Activated CD8-positive, alpha-beta T cell treated with anti-CD3 and anti-CD28 coated beads for 36 hours (primary cell): ENCODE results near the gene EEF1A2. TPM values are rescaled to one million over a fixed set of nuclear protein-coding genes. Genes with fewer than 3 reads are reported as not detected.
A peak's percentile ranks its signal among the peaks of the same experiment; 100 is the strongest.

ENCODE experiments used
- ATAC-seq: fragments of 200-7000 bp; cut with Tn5 transposase; one replicate; pipeline ENCODE4 v1.10.0; 2021; ENCODE audit warnings: mild to moderate bottlenecking, moderate library complexity
- CTCF ChIA-PET: fragments of 350-600 bp; sonication (Branson Sonifier 250); formaldehyde crosslinking; loops from one replicate; lab custom pipeline; 2021; ENCODE audit warnings: antibody characterized with exemption; lab: Charles Lee
- POLR2A ChIA-PET: fragments of 350-600 bp; sonication (Branson Sonifier 250); formaldehyde crosslinking; loops from one replicate; lab custom pipeline; 2021; ENCODE audit warnings: antibody characterized with exemption; lab: Charles Lee
- DNase-seq: peaks from one replicate; pipeline ENCODE4 v3.0.0-alpha.2; 2020
- H3K27ac Mint-ChIP-seq: one replicate; pipeline ENCODE4 v1.8.0; 2021; ENCODE audit warnings: mild to moderate bottlenecking, mixed read lengths
- H3K27me3 Mint-ChIP-seq: one replicate; pipeline ENCODE4 v1.8.0; 2021; ENCODE audit warnings: mixed read lengths
- H3K36me3 Mint-ChIP-seq: one replicate; pipeline ENCODE4 v1.8.0; 2021; ENCODE audit warnings: low read depth, mixed read lengths
- H3K4me1 Mint-ChIP-seq: one replicate; pipeline ENCODE4 v1.8.0; 2021; ENCODE audit warnings: low read depth, mixed read lengths
- H3K4me3 Mint-ChIP-seq: one replicate; pipeline ENCODE4 v1.8.0; 2021; ENCODE audit warnings: mild to moderate bottlenecking, moderate library complexity, mixed read lengths
- H3K9me3 Mint-ChIP-seq: one replicate; pipeline ENCODE4 v1.8.0; 2021; ENCODE audit warnings: mixed read lengths
- intact Hi-C: fragments of 100-400 bp; cut with micrococcal nuclease; formaldehyde crosslinking; loops from one replicate; pipeline ENCODE4 v1.10.0; 2022
- total RNA-seq, 2 experiments: library from RNA; stranded (reverse); gene quantifications; one replicate each; pipeline ENCODE4 v1.2.3, GENCODE V29; 2021
- TF ChIP-seq, protein P1 (sequence below): fragments of 200-600 bp; IDR thresholded peaks from one replicate; pipeline ENCODE4 v1.8.0; 2022; ENCODE audit warnings: antibody characterized with exemption, mild to moderate bottlenecking

EEF1A2 gene
- total RNA-seq, 2 experiments from 2014 or later: 1.4 to 2.2 TPM

DNA sequence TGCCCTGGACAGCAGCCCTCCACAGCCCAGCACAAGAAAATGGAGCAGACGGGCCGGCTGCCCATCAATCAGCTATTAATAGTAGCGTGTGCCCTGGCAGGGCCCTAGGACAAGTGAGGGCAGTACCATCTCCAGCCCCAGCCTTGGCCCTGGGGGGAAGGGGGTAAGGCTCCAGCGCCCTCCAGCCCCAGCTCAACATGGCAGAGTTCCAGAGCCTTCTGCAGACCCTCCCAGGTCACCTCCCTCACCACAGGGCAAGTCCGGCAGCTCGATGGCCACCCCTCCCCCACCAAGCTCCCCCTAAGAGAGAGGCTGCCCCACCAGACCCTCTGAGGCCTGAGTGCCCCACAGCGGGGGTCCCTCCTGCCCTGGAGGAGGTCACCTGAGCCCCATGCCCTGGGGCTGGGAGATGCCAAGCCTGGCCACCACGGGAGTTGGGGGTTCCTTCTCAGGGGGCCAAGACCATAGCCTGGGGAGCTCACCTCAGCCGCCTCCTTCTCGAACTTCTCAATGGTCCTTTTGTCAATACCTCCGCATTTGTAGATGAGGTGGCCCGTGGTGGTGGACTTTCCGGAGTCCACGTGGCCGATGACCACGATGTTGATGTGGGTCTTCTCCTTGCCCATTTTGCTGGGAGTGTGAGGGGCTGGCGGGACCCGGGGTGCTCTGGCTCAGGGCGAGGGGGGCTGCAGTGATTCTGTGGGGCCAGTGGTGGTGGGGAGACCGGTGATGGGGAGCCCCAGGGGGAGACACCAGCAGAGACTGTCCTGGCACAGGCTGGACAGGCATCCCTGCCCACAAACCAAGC lies 1.5 kb downstream of the EEF1A2 start:
- ChIA-PET CTCF (interaction anchor here (0.7 to 2.3 kb wide), 17 partner anchors 10 to 788 kb away, joined by 3 to 22 read pairs (median 4); partner anchors contain the start of genes PPDPF and PTK6), POLR2A (interaction anchor here (0.6 to 1.4 kb wide), 5 partner anchors 23 to 40 kb away, joined by 3 to 5 read pairs (median 3); partner anchors contain the start of genes PPDPF and PTK6)
- TF ChIP-seq, protein P1, sequence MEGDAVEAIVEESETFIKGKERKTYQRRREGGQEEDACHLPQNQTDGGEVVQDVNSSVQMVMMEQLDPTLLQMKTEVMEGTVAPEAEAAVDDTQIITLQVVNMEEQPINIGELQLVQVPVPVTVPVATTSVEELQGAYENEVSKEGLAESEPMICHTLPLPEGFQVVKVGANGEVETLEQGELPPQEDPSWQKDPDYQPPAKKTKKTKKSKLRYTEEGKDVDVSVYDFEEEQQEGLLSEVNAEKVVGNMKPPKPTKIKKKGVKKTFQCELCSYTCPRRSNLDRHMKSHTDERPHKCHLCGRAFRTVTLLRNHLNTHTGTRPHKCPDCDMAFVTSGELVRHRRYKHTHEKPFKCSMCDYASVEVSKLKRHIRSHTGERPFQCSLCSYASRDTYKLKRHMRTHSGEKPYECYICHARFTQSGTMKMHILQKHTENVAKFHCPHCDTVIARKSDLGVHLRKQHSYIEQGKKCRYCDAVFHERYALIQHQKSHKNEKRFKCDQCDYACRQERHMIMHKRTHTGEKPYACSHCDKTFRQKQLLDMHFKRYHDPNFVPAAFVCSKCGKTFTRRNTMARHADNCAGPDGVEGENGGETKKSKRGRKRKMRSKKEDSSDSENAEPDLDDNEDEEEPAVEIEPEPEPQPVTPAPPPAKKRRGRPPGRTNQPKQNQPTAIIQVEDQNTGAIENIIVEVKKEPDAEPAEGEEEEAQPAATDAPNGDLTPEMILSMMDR: no peak
- H3K9me3 Mint-ChIP-seq: no peaks in the 10 kb centered on the region
- no peaks in the 10 kb centered on the region for H3K4me1 Mint-ChIP-seq
- H3K27ac Mint-ChIP-seq: no peak overlapping the region
- intact Hi-C loops: no loop called here
- peaks cover 12% of the 10 kb centered on the region for H3K27me3 Mint-ChIP-seq
- DNase-seq (no peak), ATAC-seq (no peak)
- H3K36me3 Mint-ChIP-seq: no peaks in the 10 kb centered on the region
- no peak overlapping the region for H3K4me3 Mint-ChIP-seq

DNA sequence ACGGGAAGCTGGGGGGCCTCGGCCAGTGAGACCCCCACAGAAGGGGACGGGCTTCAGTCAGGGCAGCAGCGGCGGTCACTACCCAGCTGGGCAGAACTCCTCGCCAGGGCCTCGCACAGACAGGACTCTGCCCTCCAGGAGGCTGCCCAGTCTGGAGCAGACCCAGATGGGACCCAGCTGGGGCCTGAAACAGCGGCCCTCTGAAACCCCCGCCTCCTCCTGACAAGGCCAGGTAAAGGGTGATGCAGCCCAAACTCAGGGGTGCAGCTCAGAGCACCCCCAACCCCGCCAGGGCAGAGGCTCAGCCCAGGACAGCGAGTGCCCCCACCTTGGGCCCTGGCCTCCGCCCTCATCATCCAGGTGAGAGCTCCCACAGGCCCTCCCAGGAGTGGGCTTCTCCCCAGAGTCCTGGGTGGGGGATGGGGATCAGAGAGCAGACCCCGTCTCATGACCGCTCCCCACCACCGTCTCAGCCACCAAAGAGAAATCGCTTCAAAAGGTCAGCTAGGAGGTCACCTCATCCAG lies 2.2 kb downstream of the EEF1A2 start:
- Mint-ChIP-seq H3K36me3 (no peaks in the 10 kb centered on the region), H3K9me3 (no peaks in the 10 kb centered on the region), H3K4me3 (no peak overlapping the region), H3K27ac (no peak overlapping the region), H3K4me1 (no peaks in the 10 kb centered on the region), H3K27me3 (peaks cover 12% of the 10 kb centered on the region)
- CTCF ChIA-PET: interaction anchor here (0.6 to 2.3 kb wide), 25 partner anchors 8 to 789 kb away, joined by 3 to 22 read pairs (median 3); partner anchors contain the start of genes PPDPF and PTK6
- POLR2A ChIA-PET: interaction anchor here (0.9 to 1.4 kb wide), 4 partner anchors 24 to 278 kb away, joined by 3 to 5 read pairs (median 3); partner anchors contain the start of gene PPDPF
- ATAC-seq (peak; percentile 9), DNase-seq (no peak)
- intact Hi-C loops: no loop called here
- TF ChIP-seq, protein P1: no peak

DNA sequence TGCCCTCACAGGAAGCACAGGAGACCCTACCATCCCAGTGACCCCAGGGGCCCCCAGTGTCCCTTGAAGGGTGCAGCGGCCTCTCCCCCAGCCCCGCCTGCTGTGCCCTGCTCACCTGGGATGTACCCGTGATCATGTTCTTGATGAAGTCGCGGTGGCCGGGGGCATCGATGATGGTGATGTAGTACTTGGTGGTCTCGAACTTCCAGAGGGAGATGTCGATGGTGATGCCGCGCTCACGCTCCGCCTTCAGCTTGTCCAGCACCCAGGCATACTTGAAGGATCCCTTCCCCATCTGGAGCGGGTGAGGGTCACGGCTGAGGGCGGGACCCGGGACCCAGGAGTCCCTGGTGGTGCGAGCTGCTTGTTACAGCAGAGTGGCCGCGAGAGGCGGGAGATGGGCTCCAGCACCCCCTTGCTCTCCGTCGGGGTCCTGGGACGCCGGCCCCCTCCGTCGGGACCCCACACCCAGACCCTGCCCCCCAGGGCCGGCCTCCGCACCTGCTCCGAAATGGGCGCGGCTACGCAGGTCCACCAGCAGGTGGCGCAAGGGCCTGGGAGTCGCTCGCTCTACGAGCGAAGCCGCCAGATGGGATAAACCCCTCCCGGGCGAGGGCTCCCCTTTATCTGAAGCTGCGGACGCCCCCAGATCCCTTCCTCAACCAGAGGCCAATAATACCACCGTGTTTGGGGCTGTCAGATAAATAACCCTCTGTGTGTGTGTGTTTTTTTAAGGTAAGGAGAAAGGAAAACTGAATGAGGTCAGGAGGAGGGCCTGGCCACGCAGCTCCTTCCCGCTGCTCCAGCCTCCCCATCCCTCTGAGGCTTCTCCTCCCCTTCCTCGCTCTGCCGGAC lies 2.9 kb downstream of the EEF1A2 start:
- H3K27me3 Mint-ChIP-seq: peaks cover 12% of the 10 kb centered on the region
- TF ChIP-seq, protein P1: peak; percentile 99
- ATAC-seq (peak; percentile 82), DNase-seq (peak; percentile 78)
- H3K9me3 Mint-ChIP-seq: no peaks in the 10 kb centered on the region
- no peaks in the 10 kb centered on the region for H3K36me3 Mint-ChIP-seq
- CTCF ChIA-PET: interaction anchor here (0.6 to 2.3 kb wide), 22 partner anchors 9 to 624 kb away, joined by 3 to 22 read pairs (median 4); partner anchors contain the start of genes PPDPF and PTK6
- intact Hi-C loops: no loop called here
- H3K4me1 Mint-ChIP-seq: no peaks in the 10 kb centered on the region
- no peak overlapping the region for H3K27ac Mint-ChIP-seq
- no peak overlapping the region for H3K4me3 Mint-ChIP-seq
- POLR2A ChIA-PET: interaction anchor here (0.9 to 1.4 kb wide), 3 partner anchors 25 to 277 kb away, joined by 3 to 5 read pairs (median 3); partner anchors contain the start of gene PPDPF

DNA sequence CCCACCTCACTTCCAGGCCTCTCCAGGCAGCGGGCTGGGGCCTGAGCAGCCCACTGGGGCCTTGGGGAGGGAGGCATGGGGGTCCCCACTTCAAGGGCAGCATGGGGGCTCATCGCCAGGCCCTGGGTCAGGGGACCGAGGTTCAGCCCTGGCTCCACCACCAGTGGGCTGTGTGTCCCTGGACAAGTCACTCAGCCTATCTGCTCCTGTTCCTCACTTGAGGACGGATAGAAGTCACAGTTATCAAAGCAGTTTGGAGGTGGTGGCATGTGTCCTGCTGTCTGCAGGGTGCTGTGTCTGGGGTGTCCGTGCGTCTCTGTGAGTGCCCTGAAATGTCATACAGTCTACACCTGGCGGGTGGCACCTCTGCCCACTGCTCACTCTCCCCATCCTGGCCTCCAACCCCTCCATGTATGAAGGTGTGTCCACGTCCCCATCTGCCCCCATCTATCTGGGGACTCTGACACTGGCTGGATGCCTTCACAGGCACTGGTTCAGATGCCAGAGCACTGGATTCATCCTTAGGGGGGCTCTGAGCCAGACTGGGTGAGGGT lies 3.6 kb downstream of the EEF1A2 start:
- H3K36me3 Mint-ChIP-seq: no peaks in the 10 kb centered on the region

More for the DNA sequence above, 3.6 kb downstream of the EEF1A2 start:
- H3K4me1 Mint-ChIP-seq: no peaks in the 10 kb centered on the region
- ChIA-PET POLR2A (no interaction called here), CTCF (interaction anchor here (1.0 to 2.3 kb wide), 9 partner anchors 10 to 479 kb away, joined by 3 to 22 read pairs (median 3); partner anchors contain the start of gene PPDPF)
- TF ChIP-seq, protein P1: no peak
- H3K9me3 Mint-ChIP-seq: no peaks in the 10 kb centered on the region
- H3K27ac Mint-ChIP-seq: no peak overlapping the region
- DNase-seq (no peak), ATAC-seq (no peak)
- intact Hi-C loops: no loop called here
- peaks cover 12% of the 10 kb centered on the region for H3K27me3 Mint-ChIP-seq
- no peak overlapping the region for H3K4me3 Mint-ChIP-seq
